HCT116 (cell line): ENCODE results near the gene KCTD2. TPM values are rescaled to one million over a fixed set of nuclear protein-coding genes. Genes with fewer than 3 reads are reported as not detected.

ENCODE experiments used
- ATAC-seq: fragments of 200-7000 bp; cut with Tn5 transposase; 2 replicates; pipeline ENCODE4 v1.9.1; 2020; ENCODE audit warnings: mild to moderate bottlenecking, moderate library complexity
- BruUV-seq: library from RNA; stranded (reverse); fragments of 400-500 nt; replicated peaks from 2 replicates; lab custom pipeline; 2021; lab: Mats Ljungman, UMichigan
- CTCF ChIA-PET: fragments of 300-600 bp; sonication (Branson Sonifier 250); formaldehyde crosslinking; loops from one replicate; lab custom pipeline; 2021; ENCODE audit warnings: antibody characterized with exemption; lab: Charles Lee
- POLR2A ChIA-PET: fragments of 300-600, 350-600 bp; sonication (Branson Sonifier 250); formaldehyde crosslinking; loops from one replicate; lab custom pipeline; 2021; ENCODE audit warnings: antibody characterized with exemption; lab: Charles Lee
- RAD21 ChIA-PET, 2 experiments: fragments of 300-600 bp; sonication (Branson Sonifier 250); formaldehyde crosslinking; loops; one replicate each; lab custom pipeline; 2023; ENCODE audit warnings: low total read pairs in 2 of 2; ENCODE audit not compliant: uncharacterized antibody in 2 of 2, unreplicated experiment in 2 of 2, low non-redundant PET in 1 of 2; lab: Charles Lee
- DNase-seq: peaks from one replicate; pipeline ENCODE4 v3.0.0-alpha.2; 2010; ENCODE audit warnings: low read depth, low spot score
- H2AFZ ChIP-seq: fragments of 200-600 bp; shearing (Covaris generic), sonication (generic); 2 replicates; pipeline ENCODE4 v1.6.1; 2017; ENCODE audit warnings: low read depth, mixed run types, mixed read lengths, antibody characterized with exemption, low read length; ENCODE audit not compliant: poor library complexity, severe bottlenecking
- H3K27ac ChIP-seq: 2 replicates; pipeline ENCODE4 v1.5.1; 2012; ENCODE audit warnings: low read depth, low read length
- H3K27me3 ChIP-seq: fragments of 200-600 bp; sonication (generic); 2 replicates; pipeline ENCODE4 v1.6.1; 2016; ENCODE audit warnings: mixed run types, low read length, mixed read lengths; ENCODE audit not compliant: insufficient read depth
- H3K36me3 ChIP-seq, 2 experiments: fragments of 200-500 bp in 1 of 2; fragments of 200-600 bp in 1 of 2; sonication (Bioruptor generic) in 1 of 2; sonication (generic) in 1 of 2; 2 replicates each; pipeline versions ENCODE4 v1.5.1 to v1.6.1; 2014 to 2016; ENCODE audit warnings: low read length in 2 of 2, inconsistent platforms in 1 of 2, mixed read lengths in 1 of 2, mixed run types in 1 of 2; ENCODE audit not compliant: insufficient read depth in 2 of 2, control insufficient read depth in 1 of 2
- H3K4me1 ChIP-seq, 2 experiments: fragments of 200-600 bp in 1 of 2; sonication (generic) in 1 of 2; 2 replicates each; pipeline versions ENCODE4 v1.5.1 to v1.6.1; 2012 to 2017; ENCODE audit warnings: low read length in 2 of 2, inconsistent platforms in 1 of 2, mild to moderate bottlenecking in 1 of 2, mixed read lengths in 1 of 2, mixed run types in 1 of 2, moderate library complexity in 1 of 2; ENCODE audit not compliant: insufficient read depth in 2 of 2, control insufficient read depth in 1 of 2
- H3K4me2 ChIP-seq: fragments of 200-600 bp; sonication (generic); 2 replicates; pipeline ENCODE4 v1.6.1; 2017; ENCODE audit warnings: mixed run types, low read length, mixed read lengths
- H3K4me3 ChIP-seq, 2 experiments: fragments of 200-600 bp in 1 of 2; sonication (generic) in 1 of 2; replicated peaks in 1 of 2; 2 replicates each; pipeline ENCODE4 v1.5.1; 2011 to 2016; ENCODE audit warnings: low read length in 2 of 2, control low read depth in 1 of 2, low read depth in 1 of 2, mild to moderate bottlenecking in 1 of 2, mixed read lengths in 1 of 2, mixed run types in 1 of 2
- H3K79me2 ChIP-seq: fragments of 200-600 bp; sonication (generic); 2 replicates; pipeline ENCODE4 v1.6.1; 2017; ENCODE audit warnings: mild to moderate bottlenecking, mixed run types, low read length, moderate library complexity, mixed read lengths; ENCODE audit not compliant: insufficient read depth
- H3K9ac ChIP-seq: fragments of 200-600 bp; sonication (generic); 2 replicates; pipeline ENCODE4 v1.6.1; 2016; ENCODE audit warnings: low read length, mixed read lengths
- H3K9me2 ChIP-seq: fragments of 200-600 bp; sonication (generic), shearing (Covaris generic); 2 replicates; pipeline ENCODE4 v1.6.1; 2017; ENCODE audit warnings: mixed run types, mild to moderate bottlenecking, moderate library complexity; ENCODE audit not compliant: insufficient read depth
- H3K9me3 ChIP-seq, 2 experiments: fragments of 200-500 bp in 1 of 2; fragments of 200-600 bp in 1 of 2; sonication (Bioruptor generic) in 1 of 2; sonication (generic) in 1 of 2; 2 replicates each; pipeline ENCODE4 v1.6.1; 2014 to 2017; ENCODE audit warnings: low read length in 2 of 2, mixed read lengths in 2 of 2, inconsistent platforms in 1 of 2, low read depth in 1 of 2, mild to moderate bottlenecking in 1 of 2, mixed run types in 1 of 2, moderate library complexity in 1 of 2; ENCODE audit not compliant: control insufficient read depth in 1 of 2, insufficient read depth in 1 of 2
- H4K20me1 ChIP-seq: fragments of 200-600 bp; sonication (generic), shearing (Covaris generic); 2 replicates; pipeline ENCODE4 v1.6.1; 2017; ENCODE audit warnings: mixed run types, mild to moderate bottlenecking, moderate library complexity; ENCODE audit not compliant: insufficient read depth
- ATF3 ChIP-seq: IDR thresholded peaks from 2 replicates; pipeline ENCODE4 v1.6.1; 2012
- EZH2 ChIP-seq: fragments of 200-600 bp; sonication (generic); IDR thresholded peaks from 2 replicates; pipeline ENCODE4 v1.6.1; 2017; ENCODE audit warnings: antibody characterized with exemption, mixed run types
- FOSL1 ChIP-seq: IDR thresholded peaks from 2 replicates; pipeline ENCODE4 v1.6.1; 2012; ENCODE audit warnings: low read depth
- JUND ChIP-seq: IDR thresholded peaks from 2 replicates; pipeline ENCODE4 v1.6.1; 2012
- POLR2A ChIP-seq: IDR thresholded peaks from 2 replicates; pipeline ENCODE4 v1.7.0; 2011; ENCODE audit warnings: borderline replicate concordance; ENCODE audit not compliant: insufficient read depth, insufficient read length; ENCODE audit errors: extremely low read depth
- RAD21 ChIP-seq: IDR thresholded peaks from 2 replicates; pipeline ENCODE4 v1.6.1; 2012; ENCODE audit warnings: low read depth, mild to moderate bottlenecking
- REST ChIP-seq: IDR thresholded peaks from 2 replicates; pipeline ENCODE4 v1.6.1; 2012; ENCODE audit warnings: low read depth
- SIN3A ChIP-seq: IDR thresholded peaks from 2 replicates; pipeline ENCODE4 v1.6.1; 2012; ENCODE audit warnings: low read depth
- SP1 ChIP-seq: IDR thresholded peaks from 2 replicates; pipeline ENCODE4 v1.6.1; 2012; ENCODE audit warnings: low read depth
- SRF ChIP-seq: IDR thresholded peaks from 2 replicates; pipeline ENCODE4 v1.6.1; 2012; ENCODE audit warnings: low read depth
- TCF7L2 ChIP-seq: IDR thresholded peaks from 2 replicates; pipeline ENCODE4 v1.7.0; 2011; ENCODE audit warnings: borderline replicate concordance, inconsistent platforms; ENCODE audit not compliant: insufficient read depth, insufficient read length; ENCODE audit errors: extremely low read depth
- ZFX ChIP-seq: fragments of 450-650 bp; IDR thresholded peaks from 2 replicates; pipeline ENCODE4 v1.6.1; 2017
- intact Hi-C: fragments of 100-400 bp; cut with micrococcal nuclease; formaldehyde crosslinking; loops from 2 replicates; pipeline ENCODE4 v1.10.0; 2022
- total RNA-seq: library from RNA; stranded (reverse); gene quantifications from one replicate; pipeline ENCODE4 v1.2.1, GENCODE V29; 2021; ENCODE audit not compliant: unreplicated experiment

The KCTD2 gene
- total RNA-seq, 1 experiment from 2014 or later: 23.3 TPM

- no peaks in the 10 kb centered on the region for H4K20me1 ChIP-seq
- ATAC-seq (no peak), DNase-seq (no peak)
- H3K9me3 ChIP-seq: no peaks in the 10 kb centered on the region
- H3K27me3 ChIP-seq: no peaks in the 10 kb centered on the region
- H3K4me3 ChIP-seq: no peak overlapping the region
- no peaks in the 10 kb centered on the region for H3K79me2 ChIP-seq
- BruUV-seq: no TSS peak
- no peak overlapping the region for H3K4me2 ChIP-seq
- ChIA-PET POLR2A (no interaction called here), CTCF (no interaction called here), RAD21 (no interaction called here)
- peaks cover 7 to 21% of the 10 kb centered on the region in 2 experiments; a peak in 2 of 4 replicates for H3K36me3 ChIP-seq
- H2AFZ ChIP-seq: no peak overlapping the region
- no peak for TF ChIP-seq RAD21
- no peak for TF ChIP-seq SIN3A
- no peak for TF ChIP-seq ATF3
- TF ChIP-seq REST: no peak
- no peak for TF ChIP-seq FOSL1
- no peak for TF ChIP-seq EZH2
- no peak for TF ChIP-seq SP1
- no peak for TF ChIP-seq POLR2A
- no peak for TF ChIP-seq JUND
- TF ChIP-seq ZFX: no peak
- TF ChIP-seq SRF: no peak
- no peak for TF ChIP-seq TCF7L2
- H3K27ac ChIP-seq: no peak overlapping the region
- intact Hi-C loops: no loop called here
- H3K4me1 ChIP-seq: no peaks in the 10 kb centered on the region
- H3K9ac ChIP-seq: no peak overlapping the region
- H3K9me2 ChIP-seq: no peaks in the 10 kb centered on the region
Measured at GRCh38 chr17:75003070-75003956, 43.7 kb upstream of the KCTD2 start.
